ENCODE results near the gene GIMAP7.

DNA sequence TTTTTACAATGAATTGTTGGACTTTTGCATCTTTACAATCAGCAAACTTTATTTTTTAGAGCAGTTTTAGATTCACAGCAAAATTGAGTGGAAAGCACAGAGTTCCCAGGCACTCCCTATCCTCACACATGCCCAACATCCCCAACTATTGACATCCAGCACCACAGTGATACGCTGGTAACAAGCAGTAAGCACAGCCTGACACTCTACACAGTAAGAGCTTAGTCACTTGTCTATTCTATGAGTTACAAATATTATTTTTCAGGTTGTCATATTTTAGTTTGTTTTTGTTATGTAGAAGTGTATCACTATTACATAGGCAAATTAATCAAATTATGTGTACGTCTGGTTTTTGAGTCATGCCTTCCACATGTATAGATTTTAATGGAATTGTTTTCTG, 27.0 kb upstream of the GIMAP7 start:
- TF ChIP-seq EP300 (conservative IDR thresholded peaks at IDR 0.05; ENCODE audit: poor library complexity, severe bottlenecking) (no peak), TAF1 (IDR thresholded peaks at IDR 0.05; ENCODE audit: low read depth) (no peak), SMC3 (conservative IDR thresholded peaks at IDR 0.05; ENCODE audit: poor library complexity) (no peak), POLR2AphosphoS5 (IDR thresholded peaks at IDR 0.05) (no peak), EZH2 (IDR thresholded peaks at IDR 0.05; ENCODE audit: borderline replicate concordance, insufficient read depth, low read length, poor library complexity, severe bottlenecking) (no peak), RAD21 (conservative IDR thresholded peaks at IDR 0.05) (no peak), MXI1 (conservative IDR thresholded peaks at IDR 0.05; ENCODE audit: poor library complexity, severe bottlenecking) (no peak)
- TF ChIP-seq, protein P1, sequence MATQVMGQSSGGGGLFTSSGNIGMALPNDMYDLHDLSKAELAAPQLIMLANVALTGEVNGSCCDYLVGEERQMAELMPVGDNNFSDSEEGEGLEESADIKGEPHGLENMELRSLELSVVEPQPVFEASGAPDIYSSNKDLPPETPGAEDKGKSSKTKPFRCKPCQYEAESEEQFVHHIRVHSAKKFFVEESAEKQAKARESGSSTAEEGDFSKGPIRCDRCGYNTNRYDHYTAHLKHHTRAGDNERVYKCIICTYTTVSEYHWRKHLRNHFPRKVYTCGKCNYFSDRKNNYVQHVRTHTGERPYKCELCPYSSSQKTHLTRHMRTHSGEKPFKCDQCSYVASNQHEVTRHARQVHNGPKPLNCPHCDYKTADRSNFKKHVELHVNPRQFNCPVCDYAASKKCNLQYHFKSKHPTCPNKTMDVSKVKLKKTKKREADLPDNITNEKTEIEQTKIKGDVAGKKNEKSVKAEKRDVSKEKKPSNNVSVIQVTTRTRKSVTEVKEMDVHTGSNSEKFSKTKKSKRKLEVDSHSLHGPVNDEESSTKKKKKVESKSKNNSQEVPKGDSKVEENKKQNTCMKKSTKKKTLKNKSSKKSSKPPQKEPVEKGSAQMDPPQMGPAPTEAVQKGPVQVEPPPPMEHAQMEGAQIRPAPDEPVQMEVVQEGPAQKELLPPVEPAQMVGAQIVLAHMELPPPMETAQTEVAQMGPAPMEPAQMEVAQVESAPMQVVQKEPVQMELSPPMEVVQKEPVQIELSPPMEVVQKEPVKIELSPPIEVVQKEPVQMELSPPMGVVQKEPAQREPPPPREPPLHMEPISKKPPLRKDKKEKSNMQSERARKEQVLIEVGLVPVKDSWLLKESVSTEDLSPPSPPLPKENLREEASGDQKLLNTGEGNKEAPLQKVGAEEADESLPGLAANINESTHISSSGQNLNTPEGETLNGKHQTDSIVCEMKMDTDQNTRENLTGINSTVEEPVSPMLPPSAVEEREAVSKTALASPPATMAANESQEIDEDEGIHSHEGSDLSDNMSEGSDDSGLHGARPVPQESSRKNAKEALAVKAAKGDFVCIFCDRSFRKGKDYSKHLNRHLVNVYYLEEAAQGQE (IDR thresholded peaks at IDR 0.05; ENCODE audit: borderline replicate concordance) = no peak
- TF ChIP-seq, protein P2, sequence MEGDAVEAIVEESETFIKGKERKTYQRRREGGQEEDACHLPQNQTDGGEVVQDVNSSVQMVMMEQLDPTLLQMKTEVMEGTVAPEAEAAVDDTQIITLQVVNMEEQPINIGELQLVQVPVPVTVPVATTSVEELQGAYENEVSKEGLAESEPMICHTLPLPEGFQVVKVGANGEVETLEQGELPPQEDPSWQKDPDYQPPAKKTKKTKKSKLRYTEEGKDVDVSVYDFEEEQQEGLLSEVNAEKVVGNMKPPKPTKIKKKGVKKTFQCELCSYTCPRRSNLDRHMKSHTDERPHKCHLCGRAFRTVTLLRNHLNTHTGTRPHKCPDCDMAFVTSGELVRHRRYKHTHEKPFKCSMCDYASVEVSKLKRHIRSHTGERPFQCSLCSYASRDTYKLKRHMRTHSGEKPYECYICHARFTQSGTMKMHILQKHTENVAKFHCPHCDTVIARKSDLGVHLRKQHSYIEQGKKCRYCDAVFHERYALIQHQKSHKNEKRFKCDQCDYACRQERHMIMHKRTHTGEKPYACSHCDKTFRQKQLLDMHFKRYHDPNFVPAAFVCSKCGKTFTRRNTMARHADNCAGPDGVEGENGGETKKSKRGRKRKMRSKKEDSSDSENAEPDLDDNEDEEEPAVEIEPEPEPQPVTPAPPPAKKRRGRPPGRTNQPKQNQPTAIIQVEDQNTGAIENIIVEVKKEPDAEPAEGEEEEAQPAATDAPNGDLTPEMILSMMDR (IDR thresholded peaks at IDR 0.05; ENCODE audit: poor library complexity, severe bottlenecking) = no peak
